ENCODE measurements around the gene DPM3. TPM values are rescaled to one million over a fixed set of nuclear protein-coding genes. Genes with fewer than 3 reads are reported as not detected.
A peak's percentile ranks its signal among the peaks of the same experiment; 100 is the strongest.

DPM3 gene
- total and polyA plus RNA-seq, 2 of the 13 experiments (the other 11 are each of a cell fraction or from before 2014, with no cell fraction given) = 23.2 to 53.4 TPM

DNA sequence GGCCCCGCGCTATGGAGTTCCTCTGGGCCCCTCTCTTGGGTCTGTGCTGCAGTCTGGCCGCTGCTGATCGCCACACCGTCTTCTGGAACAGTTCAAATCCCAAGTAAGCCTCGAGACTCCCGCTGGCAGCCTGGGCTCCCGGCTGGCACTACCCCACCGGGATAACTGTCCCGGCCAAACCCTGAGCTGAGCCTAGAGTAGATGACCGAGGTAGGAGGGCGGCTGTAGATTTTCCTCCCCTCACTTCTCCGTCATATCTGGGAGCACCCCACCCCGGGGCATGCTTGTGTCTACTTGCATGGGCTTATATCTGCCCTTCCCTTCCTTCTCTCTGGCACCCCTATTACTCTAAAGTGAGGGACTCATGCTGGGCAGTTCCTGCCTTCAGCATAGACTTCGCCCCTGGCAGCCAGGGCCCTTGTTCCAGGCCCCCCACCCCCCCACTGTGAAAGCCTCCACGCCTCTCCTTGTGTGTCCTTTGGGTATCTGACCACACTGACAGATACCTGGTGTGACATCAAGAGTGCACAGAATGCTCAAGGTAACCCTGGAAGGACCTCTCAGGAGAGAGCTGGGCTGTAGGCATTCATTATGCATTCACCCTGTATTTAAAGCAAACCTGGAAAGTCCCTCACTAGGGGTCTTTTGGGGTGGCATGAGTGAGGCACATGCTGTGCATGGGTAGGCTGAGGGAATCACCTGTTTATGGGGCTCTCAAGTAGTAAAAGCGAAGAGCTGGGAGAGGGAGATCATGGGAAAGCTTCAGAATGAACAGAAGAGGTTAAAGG, 12.2 kb downstream of the DPM3 start (continued):
- TF ChIP-seq MIXL1 (CRISPR knock-in tag; IDR thresholded peaks at IDR 0.05) (peak; percentile 8; the same call in 1 of the 2 replicates), IKZF4 (CRISPR knock-in tag; IDR thresholded peaks at IDR 0.05; ENCODE audit: borderline replicate concordance, low read depth, not compliant biosample characterization) (peak; percentile 62), ZNF597 (CRISPR knock-in tag; IDR thresholded peaks at IDR 0.05) (no peak), ZNF350 (CRISPR knock-in tag; IDR thresholded peaks at IDR 0.05; ENCODE audit: borderline replicate concordance, low read depth) (0 out of 2 replicates have a peak, but pooled peaks have one; percentile 6), ZNF790 (CRISPR knock-in tag; IDR thresholded peaks at IDR 0.05; ENCODE audit: borderline replicate concordance) (no peak; the same call in 1 of the 2 replicates), KLF16 (CRISPR knock-in tag; IDR thresholded peaks at IDR 0.05) (0 out of 4 replicates have a peak, but pooled peaks of 1 of the 2 experiments have one; percentile 3), HES4 (CRISPR knock-in tag; IDR thresholded peaks at IDR 0.05; ENCODE audit: borderline replicate concordance) (peak; percentile 4; the same call in 1 of the 2 replicates), ZSCAN30 (CRISPR knock-in tag; IDR thresholded peaks at IDR 0.05) (0 out of 2 replicates have a peak, but pooled peaks have one; percentile 19), KDM5B (CRISPR knock-in tag; IDR thresholded peaks at IDR 0.05; ENCODE audit: borderline replicate concordance) (peak; percentile 2; the same call in 1 of the 2 replicates), ZNF550 (CRISPR knock-in tag; IDR thresholded peaks at IDR 0.05; ENCODE audit: borderline replicate concordance) (0 out of 2 replicates have a peak, but pooled peaks have one; percentile 65), JARID2 (CRISPR knock-in tag; IDR thresholded peaks at IDR 0.05; ENCODE audit: insufficient replicate concordance) (peak; percentile 29), RNF219 (CRISPR knock-in tag; IDR thresholded peaks at IDR 0.05) (peak; percentile 26; the same call in 1 of the 2 replicates), MIER3 (CRISPR knock-in tag; IDR thresholded peaks at IDR 0.05; ENCODE audit: borderline replicate concordance) (no peak), ZNF766 (CRISPR knock-in tag; IDR thresholded peaks at IDR 0.05; ENCODE audit: borderline replicate concordance) (0 out of 2 replicates have a peak, but pooled peaks have one; percentile 7), NKX3-1 (CRISPR knock-in tag; IDR thresholded peaks at IDR 0.05) (0 out of 2 replicates have a peak, but pooled peaks have one; percentile 28), GFI1 (CRISPR knock-in tag; IDR thresholded peaks at IDR 0.05; ENCODE audit: borderline replicate concordance) (0 out of 2 replicates have a peak, but pooled peaks have one; percentile 18), PAWR (CRISPR knock-in tag; IDR thresholded peaks at IDR 0.05; ENCODE audit: borderline replicate concordance) (no peak), ZFP37 (CRISPR knock-in tag; IDR thresholded peaks at IDR 0.05; ENCODE audit: borderline replicate concordance) (peak; percentile 17; the same call in 1 of the 2 replicates), RXRB (CRISPR knock-in tag; IDR thresholded peaks at IDR 0.05; ENCODE audit: borderline replicate concordance) (no peak), AGO2 (optimal IDR thresholded peaks at IDR 0.05; ENCODE audit: low read depth, low read length) (peak; percentile 93)
- TF ChIP-seq, protein P1, sequence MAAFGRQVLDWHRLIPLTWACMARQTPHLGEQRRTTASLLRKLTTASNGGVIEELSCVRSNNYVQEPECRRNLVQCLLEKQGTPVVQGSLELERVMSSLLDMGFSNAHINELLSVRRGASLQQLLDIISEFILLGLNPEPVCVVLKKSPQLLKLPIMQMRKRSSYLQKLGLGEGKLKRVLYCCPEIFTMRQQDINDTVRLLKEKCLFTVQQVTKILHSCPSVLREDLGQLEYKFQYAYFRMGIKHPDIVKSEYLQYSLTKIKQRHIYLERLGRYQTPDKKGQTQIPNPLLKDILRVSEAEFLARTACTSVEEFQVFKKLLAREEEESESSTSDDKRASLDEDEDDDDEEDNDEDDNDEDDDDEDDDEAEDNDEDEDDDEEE (CRISPR knock-in tag; IDR thresholded peaks at IDR 0.05) = peak; percentile 85; the same call in 1 of the 2 replicates
- TF ChIP-seq, protein P2, sequence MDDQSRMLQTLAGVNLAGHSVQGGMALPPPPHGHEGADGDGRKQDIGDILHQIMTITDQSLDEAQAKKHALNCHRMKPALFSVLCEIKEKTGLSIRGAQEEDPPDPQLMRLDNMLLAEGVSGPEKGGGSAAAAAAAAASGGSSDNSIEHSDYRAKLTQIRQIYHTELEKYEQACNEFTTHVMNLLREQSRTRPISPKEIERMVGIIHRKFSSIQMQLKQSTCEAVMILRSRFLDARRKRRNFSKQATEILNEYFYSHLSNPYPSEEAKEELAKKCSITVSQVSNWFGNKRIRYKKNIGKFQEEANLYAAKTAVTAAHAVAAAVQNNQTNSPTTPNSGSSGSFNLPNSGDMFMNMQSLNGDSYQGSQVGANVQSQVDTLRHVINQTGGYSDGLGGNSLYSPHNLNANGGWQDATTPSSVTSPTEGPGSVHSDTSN (CRISPR knock-in tag; IDR thresholded peaks at IDR 0.05; ENCODE audit: borderline replicate concordance) = no peak
